ENCODE data around the gene GDA.

GRCh38 chr9:72276429-72276828, 127.2 kb downstream of the GDA start:
- no peak for TF ChIP-seq CTCF (IDR thresholded peaks at IDR 0.05)
- TF ChIP-seq POLR2A (IDR thresholded peaks at IDR 0.05): no peak

Data from right lobe of liver (tissue), 4 donors.